Activated T-cell treated with anti-CD3 and anti-CD28 coated beads, Interleukin-2, amount 50 U/mL, for 48 hours (primary cell): ENCODE measurements around the gene ID3.

ENCODE experiments used
- DNase-seq, 2 experiments: peaks; one replicate each; pipeline ENCODE4 v3.0.0-alpha.2; 2020

The ID3 gene

GRCh38 chr1:23564529-23565122 lies 5.3 kb upstream of the ID3 start:
- no peak for DNase-seq

GRCh38 chr1:23563755-23564374 lies 4.6 kb upstream of the ID3 start:
- DNase-seq = no peak

DNA sequence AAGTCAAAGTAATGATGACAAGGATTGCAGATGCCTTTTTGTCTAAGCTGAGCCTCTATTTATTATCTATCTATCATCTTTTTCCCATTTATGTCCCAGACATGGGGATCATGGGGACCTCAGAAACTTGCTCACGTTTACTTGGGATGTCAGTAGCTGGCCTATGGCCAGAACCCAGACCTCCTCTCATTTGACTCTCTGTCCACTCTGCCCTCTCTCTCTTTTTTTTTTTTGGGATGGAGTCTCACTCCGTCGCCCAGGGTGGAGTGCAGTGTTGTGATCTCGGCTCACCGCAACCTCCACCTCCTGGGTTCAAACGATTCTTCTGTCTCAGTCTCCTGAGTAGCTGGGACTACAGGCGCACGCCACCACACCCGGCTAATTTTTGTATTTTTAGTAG lies 3.7 kb upstream of the ID3 start:
- no peak for DNase-seq

DNA sequence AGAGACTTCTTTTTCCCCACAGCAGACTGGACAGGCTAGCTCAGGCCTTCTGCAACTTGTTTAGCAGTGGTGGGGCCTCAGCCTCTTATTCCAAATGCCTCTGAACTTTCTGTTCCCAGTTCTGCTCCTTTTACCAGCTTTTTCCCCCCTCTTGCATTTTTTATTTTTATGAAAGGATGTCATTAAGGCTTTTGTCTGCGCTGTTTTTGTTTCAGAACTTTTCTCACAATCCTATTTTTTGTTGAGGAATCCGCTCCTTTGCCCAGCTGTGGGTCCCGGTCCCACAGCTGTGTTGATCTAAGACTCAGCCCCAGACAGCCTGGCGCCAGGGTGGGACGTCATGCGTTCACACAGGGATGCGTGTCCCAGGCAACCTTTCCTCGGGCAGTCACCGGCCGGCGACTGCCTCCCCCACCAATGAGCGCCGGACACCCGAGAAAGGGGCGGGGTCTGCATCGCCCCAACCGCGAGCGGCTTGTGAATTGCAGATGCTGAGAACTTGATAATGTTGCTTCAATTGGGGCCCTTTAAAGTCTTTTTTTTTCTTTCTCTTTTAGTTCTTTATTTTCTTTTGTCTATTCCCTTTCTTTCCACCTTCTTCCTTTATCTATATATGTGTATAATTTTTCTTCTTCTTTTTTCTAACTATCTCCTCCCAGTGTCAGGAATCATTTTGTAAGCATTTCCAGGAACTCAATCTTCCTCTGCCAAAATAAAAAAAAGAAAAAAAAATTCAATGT lies 3.0 kb upstream of the ID3 start:
- peak in 1 of 2 experiments; percentile 39 for DNase-seq

DNA sequence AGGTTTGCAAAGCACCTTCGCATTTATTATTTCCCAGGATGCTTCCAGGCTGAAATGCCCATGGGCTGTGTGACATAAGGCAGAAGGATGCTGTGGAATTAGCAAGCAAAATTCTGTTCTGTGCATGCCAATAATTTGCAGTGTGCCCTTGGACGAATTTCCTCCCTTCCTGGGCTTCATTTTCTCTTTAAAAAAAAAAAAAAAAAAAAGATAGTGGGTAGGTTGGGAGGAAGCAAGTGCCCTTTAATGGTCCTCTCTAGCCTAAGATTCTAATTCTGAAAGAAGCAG lies 2.5 kb upstream of the ID3 start:
- DNase-seq = no peak

DNA sequence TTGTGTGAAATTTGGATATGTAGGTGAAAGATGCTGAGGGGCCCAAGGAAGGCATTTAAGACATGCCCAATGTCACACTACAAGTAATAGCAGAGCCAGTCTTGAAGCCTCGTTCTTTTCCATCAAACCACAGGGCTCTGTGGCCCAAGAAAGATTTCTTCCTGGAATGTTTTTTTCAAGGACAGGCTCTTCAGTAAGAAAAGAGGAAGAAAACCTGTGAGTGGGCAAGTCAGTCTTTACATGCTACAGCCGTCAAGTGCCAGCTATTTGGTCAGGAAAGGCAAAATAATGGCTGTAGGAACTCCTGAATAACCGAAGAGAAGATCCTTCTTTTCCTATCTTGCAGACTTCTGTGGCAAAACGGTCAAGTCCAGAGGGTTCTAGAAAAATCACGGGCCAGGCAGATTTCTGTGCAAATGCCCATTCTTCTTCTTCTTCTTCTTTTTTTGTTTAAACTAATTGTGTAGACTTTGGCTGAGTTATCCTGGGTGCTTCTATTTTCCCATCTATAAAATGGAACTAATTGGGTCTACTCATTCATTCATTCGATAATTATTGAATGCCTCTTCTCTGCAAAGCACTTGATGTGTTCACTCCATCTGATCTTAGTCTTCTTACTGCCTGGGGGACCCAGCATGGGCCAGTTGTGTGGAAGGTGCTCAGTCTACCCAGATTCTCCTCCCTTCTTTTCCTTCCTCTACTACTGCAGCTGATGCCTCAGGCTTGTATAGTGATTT lies 1.9 kb upstream of the ID3 start:
- DNase-seq = no peak

GRCh38 chr1:23559985-23560741 lies 862 bp upstream of the ID3 start:
- DNase-seq = no peak

GRCh38 chr1:23558872-23559135 lies 497 bp downstream of the ID3 start:
- DNase-seq = peak in 1 of 2 experiments; percentile 63

DNA sequence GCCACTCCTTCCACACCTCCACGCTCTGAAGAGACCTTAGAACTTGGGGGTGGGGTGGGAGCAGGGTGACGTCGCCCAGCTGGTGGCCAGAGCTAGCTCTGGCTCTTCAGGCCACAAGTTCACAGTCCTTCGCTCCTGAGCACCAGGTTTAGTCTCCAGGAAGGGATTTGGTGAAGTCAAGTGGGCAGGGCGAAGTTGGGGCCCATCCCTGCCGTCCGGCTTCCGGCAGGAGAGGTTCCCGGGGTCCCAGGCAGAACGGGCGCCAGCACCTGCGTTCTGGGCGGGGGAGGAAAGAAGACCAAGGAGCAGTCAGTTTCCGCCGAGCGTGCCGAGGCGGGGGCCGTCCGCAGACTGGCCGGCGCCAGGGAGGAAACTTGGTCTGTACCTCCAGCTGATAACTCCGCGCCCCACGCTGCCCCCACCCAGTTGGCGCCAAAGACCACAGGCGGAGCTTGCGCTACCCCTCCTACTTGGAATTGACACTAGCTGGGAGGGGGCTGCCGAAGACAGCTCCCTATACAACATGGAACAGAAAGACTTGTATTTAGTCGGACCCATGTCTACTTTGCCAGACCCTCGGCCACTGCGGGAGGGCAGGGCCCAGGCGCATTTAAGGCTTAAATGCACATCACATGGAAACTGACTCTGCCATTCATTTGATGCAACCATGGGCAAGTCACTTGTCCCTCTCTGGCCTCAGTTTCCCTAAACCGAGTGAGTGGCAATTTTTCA lies 995 bp downstream of the ID3 start:
- DNase-seq = peak; percentile 67 to 72

DNA sequence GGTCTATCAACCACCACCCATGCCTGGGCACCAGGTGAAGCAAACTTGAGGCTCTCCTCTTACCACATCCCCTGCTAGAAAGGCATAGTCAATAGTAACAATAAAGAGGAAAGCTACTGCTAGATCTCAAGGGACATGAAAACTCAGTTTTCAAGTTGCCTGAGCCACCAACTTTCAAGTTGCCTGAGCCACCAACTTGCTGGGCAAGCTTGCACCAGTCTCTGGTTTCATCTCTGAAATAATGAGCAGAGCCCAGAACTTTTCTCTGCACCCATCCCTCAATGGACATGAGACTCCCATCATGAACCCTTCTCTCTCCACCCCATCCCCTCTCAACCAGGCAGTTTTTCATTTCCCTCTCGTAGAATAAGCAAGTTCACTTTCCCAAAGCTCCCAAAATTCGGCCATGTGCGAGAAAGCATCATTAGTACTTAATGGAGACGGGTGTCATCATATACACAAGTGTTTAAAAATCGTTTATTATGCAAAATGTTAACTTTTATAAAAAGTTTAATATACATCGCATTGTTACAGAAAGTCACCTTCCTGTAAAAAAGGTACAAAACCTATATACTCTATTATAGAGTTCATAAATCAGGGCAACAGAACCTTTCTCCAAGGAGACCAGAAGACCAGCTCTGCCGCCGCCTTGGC lies 1.7 kb downstream of the ID3 start:
- no peak for DNase-seq

DNA sequence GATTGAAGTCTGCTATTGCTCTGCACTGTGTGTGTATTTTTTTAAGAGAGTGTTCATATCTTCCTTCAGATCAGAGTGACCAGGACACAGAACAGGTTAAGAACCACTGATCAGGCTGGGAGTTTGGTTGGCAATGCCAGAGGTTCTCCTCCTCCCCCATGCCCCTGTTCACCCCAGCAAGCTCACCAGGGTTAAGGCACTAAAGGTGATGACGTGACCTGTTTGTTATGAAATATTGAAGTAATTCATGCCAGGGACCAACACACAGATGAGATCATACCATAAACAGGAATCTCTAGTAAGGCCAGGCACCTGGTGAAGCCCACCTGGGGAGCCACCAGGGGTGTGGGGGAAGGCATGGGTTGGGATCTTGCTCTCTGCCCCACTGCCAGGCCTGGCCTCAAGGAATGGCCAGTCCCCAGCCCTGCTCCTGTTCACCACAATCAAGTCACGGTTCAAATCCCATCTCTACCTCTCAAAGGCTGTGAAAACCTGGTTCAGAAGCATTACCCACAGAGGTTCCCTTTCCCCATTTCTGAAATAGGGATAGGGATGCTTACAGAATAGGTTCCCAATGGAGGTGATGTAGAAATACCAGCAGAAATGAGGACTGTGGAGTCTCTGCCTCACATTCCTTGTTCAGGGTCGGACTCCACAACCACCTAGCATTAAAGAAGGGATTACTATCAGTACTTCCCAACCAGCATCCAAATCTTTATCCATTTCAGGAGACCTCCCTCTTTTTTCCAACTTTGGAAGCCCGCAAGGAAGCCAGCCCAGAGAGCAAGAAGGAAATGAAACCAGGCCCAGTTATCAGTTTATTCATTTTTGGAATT lies 2.4 kb downstream of the ID3 start:
- no peak for DNase-seq

- DNase-seq = no peak
These were observed 3.2 kb downstream of the ID3 start for GRCh38 chr1:23555986-23556634.

GRCh38 chr1:23555270-23555985 lies 3.9 kb downstream of the ID3 start:
- DNase-seq = no peak

DNA sequence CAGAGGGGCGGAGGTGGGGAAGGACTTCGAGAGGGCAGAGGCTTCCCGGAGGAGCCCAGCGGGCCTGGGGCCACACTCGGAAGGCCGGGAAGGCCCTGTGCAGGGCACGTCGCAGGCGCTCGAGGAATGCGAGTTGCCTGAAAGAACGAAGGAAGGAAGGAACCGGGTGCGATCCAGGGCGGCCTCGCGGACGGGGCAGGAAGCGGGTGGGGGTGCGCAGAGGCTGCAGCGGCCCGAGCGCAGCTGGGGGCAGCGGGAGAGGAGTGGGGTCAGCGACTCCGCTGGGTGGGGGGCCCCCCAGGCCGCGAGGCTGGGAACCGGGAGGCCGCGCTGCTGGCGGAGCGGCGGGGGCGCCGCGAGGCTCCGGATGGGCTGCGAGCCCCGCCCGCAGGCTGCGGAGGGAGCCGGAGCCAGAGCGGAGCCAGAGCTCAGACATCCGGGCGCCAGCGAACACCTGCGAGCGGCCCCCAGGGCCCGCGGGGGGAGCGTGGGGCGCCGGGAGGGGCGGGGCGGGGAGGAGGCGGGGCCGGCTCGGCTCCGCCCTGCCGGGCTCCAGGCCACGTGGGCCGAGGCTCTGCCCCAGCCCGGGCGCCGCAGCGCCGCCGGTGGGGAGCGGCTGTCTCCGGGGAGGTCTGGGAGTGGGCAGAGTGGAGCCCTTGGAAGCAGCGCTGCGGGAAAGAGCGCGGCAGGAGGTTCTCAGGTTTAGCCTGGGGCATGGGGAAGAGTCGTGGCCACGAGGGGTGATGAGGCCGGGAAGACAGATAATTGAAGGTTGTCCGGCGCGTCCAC lies 4.6 kb downstream of the ID3 start:
- DNase-seq = peak; percentile 86 to 91

GRCh38 chr1:23554127-23554480 lies 5.2 kb downstream of the ID3 start:
- no peak for DNase-seq

DNA sequence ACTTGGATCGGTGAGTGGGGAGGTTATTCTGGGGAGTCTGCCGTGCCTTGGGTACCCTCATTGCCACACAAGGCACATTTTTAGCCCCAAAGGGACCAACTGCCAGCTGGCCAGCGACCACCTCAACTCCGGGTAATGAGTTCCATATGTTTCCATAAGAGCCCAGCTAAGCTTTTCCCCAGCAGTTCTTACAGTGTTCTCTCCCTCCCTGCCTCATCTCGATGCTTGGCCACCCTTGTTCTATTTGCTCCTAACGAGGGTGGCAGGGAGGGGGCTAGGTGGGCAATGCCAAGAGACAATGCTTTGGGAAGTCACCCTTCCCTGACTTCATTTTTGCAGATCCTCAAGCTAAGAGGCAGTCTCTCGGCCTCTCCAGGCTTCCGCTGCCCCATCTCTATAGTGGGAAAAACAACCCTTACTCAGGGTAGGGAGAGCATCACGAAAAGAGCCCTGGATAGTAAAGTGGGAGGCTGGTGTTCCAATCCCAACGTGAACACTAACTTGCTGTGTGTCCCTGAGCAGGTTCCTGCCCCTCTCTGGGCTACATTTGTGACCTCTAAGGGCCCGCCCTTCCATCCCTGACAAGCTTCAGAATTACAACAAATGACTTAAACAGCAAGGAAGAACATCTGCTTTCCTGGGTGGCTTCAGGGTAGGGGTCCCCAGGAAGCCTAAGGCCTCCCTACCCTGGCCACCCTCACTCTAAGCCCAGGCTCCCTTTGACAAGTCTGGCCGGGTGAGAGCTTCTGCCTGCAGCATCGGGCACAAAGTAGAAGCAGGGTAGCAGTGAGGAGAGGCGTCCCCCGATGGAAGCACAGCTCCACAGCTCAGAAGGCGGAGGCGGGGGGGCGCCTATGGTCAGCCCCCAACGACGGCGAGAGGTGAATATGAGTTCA lies 5.8 kb downstream of the ID3 start:
- no peak for DNase-seq

DNA sequence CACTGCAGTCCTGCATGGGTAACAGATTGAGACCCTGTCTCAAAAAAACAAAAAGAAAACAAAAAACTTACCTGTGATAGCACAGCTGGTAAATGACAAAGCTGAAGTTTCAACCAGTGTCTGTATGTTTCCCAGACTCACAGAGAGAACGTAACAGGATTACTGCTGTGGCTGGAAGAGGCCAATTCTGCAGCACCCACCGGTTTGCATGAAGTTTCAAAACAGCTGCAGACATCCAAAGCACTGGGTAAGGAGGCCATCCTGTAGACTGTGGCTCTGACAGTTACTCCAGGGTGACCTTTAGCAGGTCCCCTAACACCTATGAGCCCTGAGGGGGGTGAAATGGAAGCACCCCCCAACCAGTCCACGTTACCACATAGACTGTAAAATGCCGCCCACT lies 7.5 kb downstream of the ID3 start:
- no peak for DNase-seq

DNA sequence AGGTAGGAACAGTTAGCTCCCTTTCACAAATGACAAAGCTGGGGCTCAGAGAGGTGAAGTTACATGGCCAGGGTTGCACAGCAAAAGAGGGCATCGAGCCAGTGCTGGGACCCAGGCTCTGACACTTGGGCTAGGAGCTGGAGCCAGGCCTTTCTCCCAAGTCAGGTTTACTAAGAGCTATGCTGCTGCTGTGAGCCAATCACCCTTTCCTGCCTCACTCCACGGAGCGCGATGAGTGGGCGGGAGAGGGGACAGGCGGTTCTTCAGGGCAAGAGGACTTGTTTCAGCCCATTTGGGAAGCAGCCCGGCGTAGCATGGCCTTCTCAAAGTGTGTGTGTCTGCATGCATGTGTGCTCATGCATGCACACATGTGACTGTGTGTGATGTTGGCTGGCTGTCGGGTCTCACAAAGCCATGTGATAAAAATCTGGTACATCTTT lies 10.6 kb downstream of the ID3 start:
- no peak for DNase-seq
